AG08396 (cell line): Measurements from ENCODE around the gene HEPN1.
A peak's percentile ranks its signal among the peaks of the same experiment; 100 is the strongest.

Source experiments
- DNase-seq: peaks from one replicate; pipeline ENCODE4 v3.0.0; 2012; ENCODE audit warnings: low spot score, mixed read lengths

The HEPN1 gene

DNA sequence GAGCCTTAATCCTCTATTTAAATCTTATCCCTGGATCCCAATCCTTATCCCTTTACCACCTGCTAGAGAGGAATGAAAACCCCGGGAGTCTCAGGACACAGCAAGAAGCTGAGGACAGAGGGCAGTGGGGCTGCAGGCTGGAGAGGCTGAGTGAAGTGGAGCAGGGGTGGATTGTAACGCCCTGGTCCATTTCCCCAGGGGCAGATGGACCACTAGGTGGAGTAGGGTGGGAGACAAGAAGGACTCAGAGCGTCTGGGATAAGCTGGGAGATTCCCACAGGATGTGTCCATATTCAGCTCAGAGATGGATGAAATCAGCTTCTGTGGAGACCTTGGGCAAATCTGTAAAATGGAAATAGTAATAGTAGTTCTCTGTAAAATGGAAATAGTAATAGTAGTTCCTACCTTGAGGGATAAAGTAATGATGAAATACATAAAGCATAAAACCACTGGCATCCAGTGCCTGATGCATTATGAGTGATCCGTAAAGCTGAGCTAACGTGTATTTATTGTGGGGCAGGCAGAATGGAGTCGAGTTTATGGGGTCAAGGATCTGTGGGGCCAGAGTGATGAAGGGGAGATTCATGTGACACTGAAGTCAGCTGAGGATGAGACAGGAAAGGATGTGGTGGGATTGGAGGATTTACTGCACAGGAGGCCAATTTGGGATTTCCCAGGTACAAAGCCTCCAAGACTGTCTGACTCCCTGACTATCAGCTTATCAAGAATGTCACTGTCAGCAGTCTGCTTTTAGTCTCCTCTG lies 19.5 kb upstream of the HEPN1 start:
- DNase-seq = no peak

DNA sequence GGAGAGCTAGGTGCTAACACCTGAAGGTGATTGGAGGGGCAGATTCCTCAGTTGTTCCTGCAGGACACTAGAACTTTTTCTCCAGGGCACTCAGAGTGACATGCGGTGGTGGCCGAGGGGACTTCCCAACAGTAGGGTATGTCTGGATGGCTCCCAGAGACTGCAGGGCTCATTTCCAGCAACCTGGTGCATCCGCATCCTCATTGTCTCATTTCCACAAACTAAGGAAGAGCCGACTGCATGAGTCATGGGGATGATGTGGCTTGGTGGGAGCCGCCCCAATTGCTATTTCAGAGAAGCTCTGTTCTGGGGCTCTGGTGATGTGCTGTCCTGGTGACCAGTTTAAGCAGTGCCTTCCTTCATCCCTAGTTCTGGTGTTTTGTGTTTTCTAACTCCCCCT lies 18.6 kb upstream of the HEPN1 start:
- DNase-seq = peak; percentile 83

GRCh38 chr11:124902616-124903015 lies 16.4 kb upstream of the HEPN1 start:
- no peak for DNase-seq

- DNase-seq = no peak
Measured at GRCh38 chr11:124915541-124916369, 3.3 kb upstream of the HEPN1 start.

- DNase-seq = no peak
Measured at GRCh38 chr11:124916370-124916710, 2.7 kb upstream of the HEPN1 start.

GRCh38 chr11:124917115-124917637 lies 1.9 kb upstream of the HEPN1 start:
- DNase-seq = peak; percentile 55

DNA sequence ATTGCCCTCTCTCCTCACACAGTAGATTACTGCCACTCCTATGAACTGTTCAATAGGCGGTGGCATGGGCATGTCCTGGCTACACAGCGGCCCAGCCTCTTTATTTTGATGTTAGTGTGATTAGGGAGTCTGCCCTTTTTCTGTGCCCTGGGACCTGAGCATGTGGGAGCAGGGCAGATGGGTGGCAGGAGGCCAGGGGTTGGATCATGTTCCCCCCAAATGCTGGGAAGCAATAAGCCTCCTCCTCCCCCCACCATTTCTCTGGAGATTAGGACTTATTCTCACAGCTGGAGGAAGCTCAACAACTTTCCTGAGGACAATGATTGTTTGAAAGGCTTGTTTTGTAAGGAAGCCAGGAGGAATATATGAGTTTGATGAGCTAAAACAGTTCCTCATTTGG lies 848 bp downstream of the HEPN1 start:
- DNase-seq = no peak

- DNase-seq = no peak
Measured at GRCh38 chr11:124920356-124920755, 1.3 kb downstream of the HEPN1 start.

DNA sequence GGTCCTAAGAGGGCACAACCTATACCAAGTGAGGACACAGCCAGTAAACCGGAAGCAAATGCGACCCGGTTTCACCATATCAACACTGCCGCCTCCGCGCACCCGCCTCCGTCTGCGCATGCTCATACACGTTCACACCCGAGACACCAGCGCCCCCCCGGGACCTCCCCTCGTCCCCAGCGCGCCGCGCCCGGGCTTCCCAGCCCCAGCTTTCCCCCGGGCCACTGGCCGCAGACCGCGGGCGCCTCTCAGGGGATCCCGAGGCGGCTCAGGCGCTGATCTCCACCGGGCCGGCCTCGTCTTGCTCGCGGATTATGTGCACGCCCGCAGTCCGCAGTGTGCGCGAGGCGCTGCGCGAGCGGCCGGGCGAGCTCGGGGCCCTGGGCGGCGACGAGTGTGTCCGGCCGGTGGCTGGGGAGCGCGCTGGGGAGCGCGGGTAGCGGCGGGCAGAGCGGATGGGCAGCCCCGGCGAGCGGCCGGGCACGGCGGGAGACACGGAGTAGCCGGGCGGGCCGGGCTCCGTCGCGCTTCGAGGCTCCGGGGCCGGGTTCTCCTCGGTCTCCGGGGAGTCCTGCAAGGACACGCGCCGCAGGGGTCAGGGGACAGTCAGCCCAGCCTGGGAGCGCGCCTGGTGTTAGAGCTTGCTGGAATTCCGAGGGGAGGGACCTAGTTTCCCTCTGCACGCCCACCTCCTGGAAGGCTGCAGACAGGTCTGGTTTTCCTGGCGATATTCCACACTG lies 2.0 kb downstream of the HEPN1 start:
- no peak for DNase-seq

DNA sequence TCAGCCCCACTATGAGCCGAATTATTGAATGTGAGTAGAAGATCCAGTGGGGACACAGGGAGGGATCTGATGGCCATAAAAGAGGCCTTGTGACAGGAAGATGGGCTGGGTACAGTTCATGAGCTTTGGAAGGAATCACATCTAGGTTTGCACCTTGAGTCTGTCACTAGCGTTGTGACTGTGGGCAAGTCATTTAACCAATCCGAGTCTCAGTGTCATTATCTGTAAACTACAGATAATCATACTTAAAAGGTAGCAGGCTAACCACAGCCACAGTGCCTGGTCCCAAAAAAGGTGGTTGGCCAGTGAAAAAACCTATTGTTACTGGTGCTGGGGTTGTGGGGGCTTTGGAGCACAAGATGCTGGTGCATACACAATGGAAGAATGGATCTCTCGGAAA lies 3.8 kb downstream of the HEPN1 start:
- no peak for DNase-seq

DNA sequence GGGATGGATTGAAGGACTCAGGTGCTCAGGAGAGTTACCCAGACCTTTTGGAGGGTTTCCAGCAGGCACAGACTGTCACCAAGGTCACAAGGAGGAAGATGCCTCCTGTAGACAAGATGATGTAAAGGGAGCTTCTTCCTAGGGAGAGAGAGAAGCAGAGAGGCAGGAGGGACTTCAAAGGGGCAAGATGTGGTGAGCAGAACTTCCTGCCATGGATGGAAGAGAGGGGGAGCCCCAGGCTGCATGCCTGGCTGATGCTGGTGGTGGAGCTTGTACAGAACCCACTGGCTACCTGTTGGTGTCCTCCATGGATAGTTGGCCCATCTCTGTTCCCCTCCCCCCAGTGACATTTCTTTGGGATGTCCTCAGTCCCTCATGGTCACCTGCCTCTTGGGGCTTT lies 4.2 kb downstream of the HEPN1 start:
- DNase-seq = no peak

DNA sequence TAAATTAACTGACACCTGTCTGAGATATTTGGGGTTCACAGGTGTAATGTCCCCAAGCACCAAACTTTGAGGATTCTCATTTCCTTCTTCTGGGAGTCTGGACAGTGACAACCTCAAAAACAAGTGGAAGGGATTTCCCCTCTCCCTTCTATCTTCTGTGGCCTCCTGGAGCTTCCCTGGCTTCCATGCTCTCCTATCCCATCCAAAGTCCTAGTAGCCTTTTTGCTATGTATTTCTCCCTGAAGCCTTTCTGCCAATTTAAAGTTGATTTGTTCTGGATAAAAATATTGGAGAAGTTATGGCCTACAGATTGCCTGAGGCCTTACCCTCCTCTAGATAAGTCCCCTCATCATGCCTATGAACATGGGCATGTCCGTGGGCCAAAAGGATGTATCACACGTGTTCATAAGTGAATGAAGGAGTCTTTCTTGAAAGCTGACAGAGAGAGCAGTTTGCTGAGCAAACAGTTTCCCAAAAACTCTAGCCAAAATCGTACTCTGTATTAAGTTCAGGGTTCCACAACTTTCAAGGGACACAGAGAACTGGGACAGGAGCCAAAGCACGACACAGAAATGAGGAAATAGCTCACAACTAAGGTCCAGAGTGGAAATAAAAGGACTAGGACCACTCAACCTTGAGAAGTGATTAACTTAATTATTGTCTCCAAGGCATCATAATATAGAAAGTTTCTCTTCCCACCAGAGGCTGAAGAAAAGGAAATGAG lies 10.1 kb downstream of the HEPN1 start:
- no peak for DNase-seq

GRCh38 chr11:124930799-124931198 lies 11.7 kb downstream of the HEPN1 start:
- DNase-seq = no peak

DNA sequence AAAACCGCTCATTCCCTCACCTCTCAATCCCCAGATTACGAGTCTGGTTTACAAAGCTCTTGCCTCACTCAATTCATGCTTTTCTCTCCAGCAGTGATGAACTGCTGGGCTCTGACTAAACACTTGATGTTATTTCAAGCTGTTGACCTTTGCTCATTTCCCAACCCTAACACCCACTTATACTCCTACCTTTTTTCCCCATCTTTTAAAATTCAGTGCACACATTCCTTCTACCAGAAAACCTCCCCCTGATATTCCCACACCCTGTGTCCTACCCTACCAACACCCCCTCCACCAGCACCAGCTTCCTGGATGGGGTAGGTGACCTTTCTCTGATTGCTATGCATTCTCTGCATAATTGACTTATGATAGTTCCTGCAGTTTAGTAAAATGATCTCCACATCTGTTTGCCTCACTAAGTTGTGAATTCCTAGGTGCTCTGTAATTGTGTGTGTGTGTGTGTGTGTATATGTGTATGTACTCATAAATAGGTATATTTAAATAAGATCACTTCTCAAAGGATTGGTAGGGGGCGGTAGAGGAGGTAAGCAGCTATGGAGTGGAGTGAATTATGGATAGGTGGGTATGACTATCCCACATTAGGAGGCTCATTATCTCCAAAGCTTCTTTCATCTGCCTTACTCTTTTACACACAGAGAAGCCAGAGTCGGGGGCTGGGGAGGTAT lies 16.0 kb downstream of the HEPN1 start:
- DNase-seq = peak; percentile 75

GRCh38 chr11:124935548-124936514 lies 16.8 kb downstream of the HEPN1 start, which contains the start of gene HEPACAM:
Gene HEPACAM, minus strand, starts transcription at chr11:124936047. Its CDS starts 41 bp downstream, at chr11:124936006.
- DNase-seq = no peak

GRCh38 chr11:124937336-124937935 lies 18.4 kb downstream of the HEPN1 start:
- DNase-seq = no peak

GRCh38 chr11:124938206-124938765 lies 19.2 kb downstream of the HEPN1 start:
- DNase-seq = no peak

GRCh38 chr11:124938970-124939369 lies 19.9 kb downstream of the HEPN1 start:
- no peak for DNase-seq

GRCh38 chr11:124941703-124942102 lies 22.7 kb downstream of the HEPN1 start:
- no peak for DNase-seq
